ENCODE results near the gene PRKCD. TPM values are rescaled to one million over a fixed set of nuclear protein-coding genes. Genes with fewer than 3 reads are reported as not detected.
A peak's percentile ranks its signal among the peaks of the same experiment; 100 is the strongest.

PRKCD gene
- total RNA-seq, 1 donor from 2014 or later = 5.4 TPM

DNA sequence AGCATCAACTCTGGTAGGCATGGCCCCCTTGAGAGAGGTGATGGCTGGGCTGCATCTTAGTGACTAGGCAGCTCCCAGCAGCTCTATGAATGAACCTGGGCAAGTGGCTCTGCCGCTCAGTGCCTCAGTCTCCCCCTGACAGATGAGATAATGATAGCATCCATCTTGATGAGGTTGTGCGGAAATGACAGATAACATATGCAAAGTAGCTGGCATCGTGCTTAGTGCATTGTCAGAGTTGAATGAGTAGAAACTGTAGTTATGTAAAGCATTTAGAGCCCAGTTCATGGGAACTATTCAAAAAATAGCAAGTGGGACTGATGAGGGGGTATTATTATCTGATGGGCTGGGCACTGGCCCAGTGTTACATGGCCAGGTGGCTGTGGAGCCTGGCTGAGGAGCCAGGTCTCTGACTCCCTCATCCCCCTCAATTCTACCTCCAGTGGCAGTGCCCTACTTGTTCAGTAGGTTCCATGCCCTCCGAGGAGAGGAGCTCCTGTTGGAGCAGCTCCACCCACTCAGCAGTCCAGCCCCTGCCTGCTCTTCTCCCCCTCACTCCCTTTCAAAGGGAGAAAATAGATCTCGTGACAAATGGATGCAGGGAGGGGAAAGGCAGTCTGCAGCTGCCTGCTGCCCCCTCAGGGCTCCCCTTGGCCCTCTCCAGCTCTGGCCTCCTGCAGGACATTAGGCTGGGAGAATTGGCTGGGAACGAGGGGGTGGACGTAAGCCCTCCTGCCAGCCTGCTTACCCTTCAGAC is 6.6 kb downstream of the PRKCD start:
- Mint-ChIP-seq H3K36me3 (ENCODE audit: unreplicated experiment) (no peaks in the 10 kb centered on the region), H3K9me3 (ENCODE audit: unreplicated experiment) (peaks cover 5% of the 10 kb centered on the region), H3K4me3 (ENCODE audit: unreplicated experiment) (no peak overlapping the region), H3K27ac (ENCODE audit: unreplicated experiment) (peak overlapping the region; percentile 52), H3K27me3 (ENCODE audit: unreplicated experiment) (peaks cover 7% of the 10 kb centered on the region), H3K4me1 (ENCODE audit: low read depth, unreplicated experiment) (peaks cover 19% of the 10 kb centered on the region)
- no peak for DNase-seq
- no peak for TF ChIP-seq CTCF (IDR thresholded peaks at IDR 0.05; ENCODE audit: partially characterized antibody, unreplicated experiment)

DNA sequence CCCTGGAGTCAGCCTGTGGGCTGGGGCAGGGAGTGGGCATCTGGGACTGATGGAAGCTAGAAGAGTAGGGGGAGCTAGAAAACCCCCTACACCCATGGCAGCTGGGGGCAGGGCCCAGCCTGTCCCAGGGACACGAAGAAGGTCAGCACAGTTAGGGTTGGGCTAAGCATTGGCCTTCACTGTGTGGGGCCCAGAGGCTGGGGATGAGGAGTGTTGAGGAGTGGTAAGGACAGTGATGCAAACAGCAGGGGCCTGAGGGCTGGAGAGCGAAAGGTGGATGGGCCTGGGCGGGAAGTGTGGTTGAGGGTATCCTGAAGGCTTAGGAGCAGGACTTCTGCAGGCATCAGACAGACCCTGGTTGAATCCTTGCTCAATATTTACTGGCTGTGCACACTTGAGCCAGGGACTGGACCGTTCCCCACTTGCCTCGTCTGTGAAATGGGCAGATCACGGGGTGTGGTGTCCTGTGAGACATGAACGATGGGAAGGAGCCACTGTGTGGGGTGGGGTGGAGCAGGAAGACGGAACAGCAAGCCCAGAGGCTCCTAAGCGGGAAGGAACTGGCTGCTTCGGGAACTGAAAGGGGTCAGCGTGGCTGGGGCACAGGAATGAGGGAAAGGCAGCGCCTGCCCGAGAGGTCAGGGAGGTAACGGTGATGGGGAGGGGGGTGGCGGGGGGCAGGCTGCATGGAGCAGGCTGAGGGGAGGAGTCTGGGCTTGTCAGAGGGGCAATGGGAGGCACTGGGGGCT is 7.3 kb downstream of the PRKCD start:
- Mint-ChIP-seq H3K27ac (ENCODE audit: unreplicated experiment) (no peak overlapping the region), H3K27me3 (ENCODE audit: unreplicated experiment) (peaks cover 3% of the 10 kb centered on the region), H3K36me3 (ENCODE audit: unreplicated experiment) (no peaks in the 10 kb centered on the region), H3K4me3 (ENCODE audit: unreplicated experiment) (no peak overlapping the region), H3K4me1 (ENCODE audit: low read depth, unreplicated experiment) (peaks cover 18% of the 10 kb centered on the region), H3K9me3 (ENCODE audit: unreplicated experiment) (peaks cover 5% of the 10 kb centered on the region)
- no peak for TF ChIP-seq CTCF (IDR thresholded peaks at IDR 0.05; ENCODE audit: partially characterized antibody, unreplicated experiment)
- no peak for DNase-seq

DNA sequence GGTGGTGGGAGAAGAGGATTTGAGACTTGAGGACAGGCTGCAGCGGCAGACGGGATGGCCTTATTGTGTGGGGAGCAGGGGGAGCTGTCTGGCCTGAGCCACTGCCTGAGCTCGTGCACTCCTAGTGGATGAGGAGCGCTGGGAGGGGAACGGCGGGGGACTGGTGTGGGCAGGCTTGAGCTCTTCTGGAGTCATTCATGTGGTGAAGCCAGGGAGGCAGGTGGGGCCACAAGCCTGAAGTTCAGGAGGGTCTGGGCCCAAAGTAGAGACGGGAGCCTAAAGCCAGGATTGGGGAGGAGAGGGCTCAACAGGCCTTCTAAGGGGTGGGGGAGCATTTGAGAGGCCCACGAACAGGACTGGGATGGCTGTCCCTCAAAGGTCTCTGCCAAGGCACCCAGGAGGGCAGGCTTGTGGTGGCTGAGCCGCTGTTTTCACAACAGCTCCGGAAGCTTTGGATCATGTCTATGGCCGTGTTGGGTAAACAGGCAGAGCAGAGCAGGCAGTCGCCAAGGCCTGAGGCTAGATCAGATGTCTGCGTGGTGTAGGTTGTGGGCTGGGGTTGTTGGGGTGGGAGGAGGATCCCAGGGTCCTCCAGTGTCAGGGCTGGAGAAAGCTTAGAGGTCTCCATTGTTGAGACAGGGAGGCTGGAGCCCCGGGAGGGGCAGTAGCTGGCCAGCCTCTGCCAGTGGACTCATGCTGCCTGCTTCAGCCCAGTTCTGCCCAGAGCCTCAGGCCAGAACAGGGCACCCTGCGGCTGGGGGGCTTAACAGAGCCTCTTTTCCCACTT is 8.2 kb downstream of the PRKCD start:
- Mint-ChIP-seq H3K9me3 (ENCODE audit: unreplicated experiment) (peaks cover 3% of the 10 kb centered on the region), H3K4me3 (ENCODE audit: unreplicated experiment) (no peak overlapping the region), H3K36me3 (ENCODE audit: unreplicated experiment) (no peaks in the 10 kb centered on the region), H3K4me1 (ENCODE audit: low read depth, unreplicated experiment) (peaks cover 18% of the 10 kb centered on the region), H3K27ac (ENCODE audit: unreplicated experiment) (no peak overlapping the region), H3K27me3 (ENCODE audit: unreplicated experiment) (peaks cover 3% of the 10 kb centered on the region)
- TF ChIP-seq CTCF (IDR thresholded peaks at IDR 0.05; ENCODE audit: partially characterized antibody, unreplicated experiment) = no peak
- DNase-seq = peak; percentile 52

GRCh38 chr3:53169832-53170324 is 8.9 kb downstream of the PRKCD start:
- Mint-ChIP-seq H3K27ac (ENCODE audit: unreplicated experiment) (no peak overlapping the region), H3K4me1 (ENCODE audit: low read depth, unreplicated experiment) (peaks cover 18% of the 10 kb centered on the region), H3K9me3 (ENCODE audit: unreplicated experiment) (peaks cover 3% of the 10 kb centered on the region), H3K36me3 (ENCODE audit: unreplicated experiment) (no peaks in the 10 kb centered on the region), H3K27me3 (ENCODE audit: unreplicated experiment) (peaks cover 3% of the 10 kb centered on the region), H3K4me3 (ENCODE audit: unreplicated experiment) (no peak overlapping the region)
- no peak for TF ChIP-seq CTCF (IDR thresholded peaks at IDR 0.05; ENCODE audit: partially characterized antibody, unreplicated experiment)
- DNase-seq = no peak
